ENCODE measurements around the gene CAPS2. TPM values are rescaled to one million over a fixed set of nuclear protein-coding genes. Genes with fewer than 3 reads are reported as not detected.

Gene CAPS2
- total RNA-seq, 1 experiment from 2014 or later = 11.8 TPM

DNA sequence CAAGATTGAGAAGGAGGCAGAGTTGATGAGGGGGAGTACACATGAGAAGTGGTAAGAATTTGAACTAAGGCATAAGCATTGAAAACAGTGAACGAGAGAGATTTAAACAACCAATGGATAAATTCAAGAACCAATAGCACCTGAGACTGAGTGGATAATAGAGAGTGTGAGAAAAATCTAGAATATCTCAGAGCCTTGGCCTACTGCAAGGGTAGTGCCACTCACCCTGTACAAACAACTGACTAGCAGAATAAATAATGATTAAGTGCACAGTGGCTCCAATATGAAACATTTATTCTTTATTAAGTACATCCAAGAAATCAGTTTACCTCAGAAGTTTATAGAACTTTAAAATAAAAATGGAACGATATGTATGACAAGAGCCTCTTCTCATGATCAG, 54.4 kb downstream of the CAPS2 start:
- no peaks in the 10 kb centered on the region for H3K27me3 Mint-ChIP-seq (ENCODE audit: unreplicated experiment)
- no TSS peak for BruUV-seq (replicated peaks)

DNA sequence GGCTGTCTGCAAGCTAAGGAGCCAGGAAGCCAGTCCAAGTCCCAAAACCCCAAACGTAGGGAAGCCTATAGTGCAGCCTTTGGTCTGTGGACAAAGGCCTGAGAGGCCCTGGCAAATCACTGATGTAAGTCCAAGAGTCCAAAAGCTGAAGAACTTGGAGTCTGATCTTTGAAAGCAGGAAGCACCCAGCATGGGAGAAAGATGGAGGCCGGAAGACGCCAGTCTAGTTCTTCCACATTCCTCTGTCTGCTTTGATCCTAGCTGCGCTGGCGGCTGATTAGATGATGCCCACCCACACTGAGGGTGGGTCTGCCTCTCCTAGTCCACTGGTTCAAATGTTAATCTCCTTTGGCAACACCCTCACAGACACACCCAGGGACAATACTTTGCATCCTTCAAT, 58.5 kb downstream of the CAPS2 start:
- H3K27me3 Mint-ChIP-seq (ENCODE audit: unreplicated experiment) = no peaks in the 10 kb centered on the region
- peak; percentile 24 for DNase-seq
- peaks cover 36% of the 10 kb centered on the region for H3K4me1 Mint-ChIP-seq (ENCODE audit: low read depth, unreplicated experiment)
- H3K36me3 Mint-ChIP-seq (ENCODE audit: insufficient read depth, unreplicated experiment) = no peaks in the 10 kb centered on the region
- CTCF ChIA-PET = no interaction called here
- no TSS peak for BruUV-seq (replicated peaks)
- intact Hi-C loops (cut with micrococcal nuclease; ENCODE audit: unreplicated experiment) = no loop called here
- TF ChIP-seq, protein P1, sequence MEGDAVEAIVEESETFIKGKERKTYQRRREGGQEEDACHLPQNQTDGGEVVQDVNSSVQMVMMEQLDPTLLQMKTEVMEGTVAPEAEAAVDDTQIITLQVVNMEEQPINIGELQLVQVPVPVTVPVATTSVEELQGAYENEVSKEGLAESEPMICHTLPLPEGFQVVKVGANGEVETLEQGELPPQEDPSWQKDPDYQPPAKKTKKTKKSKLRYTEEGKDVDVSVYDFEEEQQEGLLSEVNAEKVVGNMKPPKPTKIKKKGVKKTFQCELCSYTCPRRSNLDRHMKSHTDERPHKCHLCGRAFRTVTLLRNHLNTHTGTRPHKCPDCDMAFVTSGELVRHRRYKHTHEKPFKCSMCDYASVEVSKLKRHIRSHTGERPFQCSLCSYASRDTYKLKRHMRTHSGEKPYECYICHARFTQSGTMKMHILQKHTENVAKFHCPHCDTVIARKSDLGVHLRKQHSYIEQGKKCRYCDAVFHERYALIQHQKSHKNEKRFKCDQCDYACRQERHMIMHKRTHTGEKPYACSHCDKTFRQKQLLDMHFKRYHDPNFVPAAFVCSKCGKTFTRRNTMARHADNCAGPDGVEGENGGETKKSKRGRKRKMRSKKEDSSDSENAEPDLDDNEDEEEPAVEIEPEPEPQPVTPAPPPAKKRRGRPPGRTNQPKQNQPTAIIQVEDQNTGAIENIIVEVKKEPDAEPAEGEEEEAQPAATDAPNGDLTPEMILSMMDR (IDR thresholded peaks at IDR 0.05; ENCODE audit: unreplicated experiment) = no peak
- H3K4me3 Mint-ChIP-seq (ENCODE audit: low read depth, unreplicated experiment) = no peak overlapping the region
- H3K27ac Mint-ChIP-seq (ENCODE audit: unreplicated experiment) = no peak overlapping the region
- H3K9me3 Mint-ChIP-seq (ENCODE audit: low read depth, unreplicated experiment) = no peaks in the 10 kb centered on the region

More for the DNA sequence above, 54.4 kb downstream of the CAPS2 start:
- intact Hi-C loops (cut with micrococcal nuclease; ENCODE audit: unreplicated experiment) = no loop called here
- no peak for DNase-seq
- CTCF ChIA-PET = no interaction called here
- H3K36me3 Mint-ChIP-seq (ENCODE audit: insufficient read depth, unreplicated experiment) = no peaks in the 10 kb centered on the region
- peaks cover 14% of the 10 kb centered on the region for H3K4me1 Mint-ChIP-seq (ENCODE audit: low read depth, unreplicated experiment)
- H3K4me3 Mint-ChIP-seq (ENCODE audit: low read depth, unreplicated experiment) = no peak overlapping the region
- H3K9me3 Mint-ChIP-seq (ENCODE audit: low read depth, unreplicated experiment) = no peaks in the 10 kb centered on the region
- H3K27ac Mint-ChIP-seq (ENCODE audit: unreplicated experiment) = no peak overlapping the region
- TF ChIP-seq, protein P1 (IDR thresholded peaks at IDR 0.05; ENCODE audit: unreplicated experiment) = no peak

DNA sequence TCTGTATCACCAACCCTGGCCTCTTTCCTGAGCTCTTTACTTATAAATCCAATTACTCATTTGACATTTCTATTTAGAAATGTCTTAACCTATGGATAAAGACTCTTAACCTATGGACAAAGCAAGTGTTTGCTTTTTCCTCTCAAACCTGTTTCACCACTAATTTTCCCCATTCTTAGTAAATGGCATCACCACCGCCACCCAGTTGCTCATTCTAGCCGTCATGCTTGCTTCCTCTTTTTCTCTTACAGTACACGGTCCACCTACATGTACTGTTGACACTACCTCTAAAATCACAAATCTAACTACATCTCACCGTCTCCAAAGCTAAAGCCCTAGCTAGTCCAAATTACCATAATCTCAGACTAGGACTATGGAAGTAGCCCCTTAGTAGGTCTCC, 60.0 kb downstream of the CAPS2 start:
- no peak overlapping the region for H3K27ac Mint-ChIP-seq (ENCODE audit: unreplicated experiment)
- CTCF ChIA-PET = no interaction called here

DNA sequence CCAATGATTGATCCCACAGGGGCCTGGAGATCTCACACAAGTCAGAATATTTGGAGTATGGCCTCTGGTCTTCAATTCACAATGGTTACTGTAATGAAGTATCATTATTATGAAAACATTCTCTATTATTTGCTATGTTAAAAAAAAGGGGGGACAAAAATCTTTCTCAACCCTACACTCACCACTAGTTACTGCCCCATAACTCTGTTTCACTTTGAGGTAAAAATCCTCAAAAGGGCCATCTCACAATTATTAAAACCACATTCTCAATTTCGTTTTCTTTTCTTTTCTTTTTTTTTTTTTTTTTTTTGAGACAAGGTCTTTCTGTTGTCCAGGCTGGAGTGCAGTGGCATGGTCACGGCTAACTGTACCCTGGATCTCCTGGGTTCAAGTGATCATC, 60.9 kb downstream of the CAPS2 start:
- no peak overlapping the region for H3K27ac Mint-ChIP-seq (ENCODE audit: unreplicated experiment)
- intact Hi-C loops (cut with micrococcal nuclease; ENCODE audit: unreplicated experiment) = no loop called here
- CTCF ChIA-PET = interaction anchor here (0.6 to 0.7 kb wide), 2 partner anchors 138 to 1495 kb away, joined by 4 to 5 read pairs; no protein-coding TSS in a partner anchor
- H3K9me3 Mint-ChIP-seq (ENCODE audit: low read depth, unreplicated experiment) = peaks cover 2% of the 10 kb centered on the region
- DNase-seq = no peak
- TF ChIP-seq, protein P1 (IDR thresholded peaks at IDR 0.05; ENCODE audit: unreplicated experiment) = no peak
- peaks cover 36% of the 10 kb centered on the region for H3K4me1 Mint-ChIP-seq (ENCODE audit: low read depth, unreplicated experiment)
- BruUV-seq (replicated peaks) = no TSS peak
- H3K36me3 Mint-ChIP-seq (ENCODE audit: insufficient read depth, unreplicated experiment) = no peaks in the 10 kb centered on the region
- no peaks in the 10 kb centered on the region for H3K27me3 Mint-ChIP-seq (ENCODE audit: unreplicated experiment)
- H3K4me3 Mint-ChIP-seq (ENCODE audit: low read depth, unreplicated experiment) = no peak overlapping the region

More for the DNA sequence above, 60.0 kb downstream of the CAPS2 start:
- H3K27me3 Mint-ChIP-seq (ENCODE audit: unreplicated experiment) = no peaks in the 10 kb centered on the region
- no peaks in the 10 kb centered on the region for H3K36me3 Mint-ChIP-seq (ENCODE audit: insufficient read depth, unreplicated experiment)
- H3K4me3 Mint-ChIP-seq (ENCODE audit: low read depth, unreplicated experiment) = no peak overlapping the region
- peaks cover 2% of the 10 kb centered on the region for H3K9me3 Mint-ChIP-seq (ENCODE audit: low read depth, unreplicated experiment)
- DNase-seq = no peak
- H3K4me1 Mint-ChIP-seq (ENCODE audit: low read depth, unreplicated experiment) = peaks cover 36% of the 10 kb centered on the region
- TF ChIP-seq, protein P1 (IDR thresholded peaks at IDR 0.05; ENCODE audit: unreplicated experiment) = no peak
- intact Hi-C loops (cut with micrococcal nuclease; ENCODE audit: unreplicated experiment) = no loop called here
- no TSS peak for BruUV-seq (replicated peaks)

Measured in Calu3 (cell line).